ENCODE measurements around the gene SLC35F3. TPM values are rescaled to one million over a fixed set of nuclear protein-coding genes. Genes with fewer than 3 reads are reported as not detected.
"Not testable (repeated sequence)": the region's sequence is repeated elsewhere in the genome, so short reads cannot be mapped to it uniquely, and the experiment has no call there.

The SLC35F3 gene
- total RNA-seq, 2 donors from 2014 or later, result 0.08 TPM; not detected in 1

GRCh38 chr1:234200566-234200965 lies 296.1 kb downstream of the SLC35F3 start:
- intact Hi-C loops (cut with DNase I), result no loop called here
- DNase-seq, result no peak
- no peak for ATAC-seq

GRCh38 chr1:234201600-234201999 lies 297.1 kb downstream of the SLC35F3 start:
- ATAC-seq, result no peak
- DNase-seq, result no peak
- intact Hi-C loops (cut with DNase I), result no loop called here

- ATAC-seq (peak in 1 of 2 donors; percentile 72), DNase-seq (no peak)
- intact Hi-C loops (cut with DNase I), result no loop called here
Observed at GRCh38 chr1:234205966-234206365, 301.5 kb downstream of the SLC35F3 start.

- intact Hi-C loops (cut with DNase I), result no loop called here
- ATAC-seq (peak; percentile 75 to 90), DNase-seq (peak; percentile 41)
Observed at GRCh38 chr1:234206651-234207284, 302.3 kb downstream of the SLC35F3 start.

GRCh38 chr1:234208351-234208750 lies 303.9 kb downstream of the SLC35F3 start:
- DNase-seq (no peak), ATAC-seq (no peak)
- intact Hi-C loops (cut with DNase I), result no loop called here

GRCh38 chr1:234208791-234209190 lies 304.3 kb downstream of the SLC35F3 start:
- no peak for DNase-seq
- intact Hi-C loops (cut with DNase I), result no loop called here
- ATAC-seq, result no peak

- intact Hi-C loops (cut with DNase I), result not testable (repeated sequence)
Observed at GRCh38 chr1:234210429-234210828, 306.0 kb downstream of the SLC35F3 start.

GRCh38 chr1:234211855-234212254 lies 307.4 kb downstream of the SLC35F3 start:
- ATAC-seq; DNase-seq; intact Hi-C loops (cut with DNase I): not testable (repeated sequence)

More at GRCh38 chr1:234210429-234210828, 306.0 kb downstream of the SLC35F3 start:
- not testable (repeated sequence) for DNase-seq, ATAC-seq

GRCh38 chr1:234212764-234213657 lies 308.5 kb downstream of the SLC35F3 start:
- peak in 1 of 2 donors; percentile 51 for ATAC-seq
- no peak for DNase-seq
- intact Hi-C loops (cut with DNase I), result no loop called here

- no peak for DNase-seq
- peak in 1 of 2 donors; percentile 16 for ATAC-seq
- intact Hi-C loops (cut with DNase I), result no loop called here
Observed at GRCh38 chr1:234213658-234214128, 309.2 kb downstream of the SLC35F3 start.

GRCh38 chr1:234214129-234214910 lies 309.8 kb downstream of the SLC35F3 start:
- ATAC-seq, result peak; percentile 79 to 89
- intact Hi-C loops (cut with DNase I), result no loop called here
- DNase-seq, result peak; percentile 45

- intact Hi-C loops (cut with DNase I), result no loop called here
- ATAC-seq (peak in 1 of 2 donors; percentile 13), DNase-seq (no peak)
Observed at GRCh38 chr1:234214911-234215892, 310.7 kb downstream of the SLC35F3 start.

GRCh38 chr1:234216116-234216703 lies 311.7 kb downstream of the SLC35F3 start:
- ATAC-seq (no peak), DNase-seq (no peak)
- intact Hi-C loops (cut with DNase I), result no loop called here

- ATAC-seq (no peak), DNase-seq (no peak)
- intact Hi-C loops (cut with DNase I), result no loop called here
Observed at GRCh38 chr1:234217316-234217840, 312.9 kb downstream of the SLC35F3 start.

- no peak for DNase-seq
- no peak for ATAC-seq
- intact Hi-C loops (cut with DNase I), result no loop called here
Observed at GRCh38 chr1:234218078-234218477, 313.6 kb downstream of the SLC35F3 start.

GRCh38 chr1:234219711-234220110 lies 315.2 kb downstream of the SLC35F3 start:
- ATAC-seq, result no peak
- intact Hi-C loops (cut with DNase I), result no loop called here

GRCh38 chr1:234221601-234222000 lies 317.1 kb downstream of the SLC35F3 start:
- DNase-seq (no peak), ATAC-seq (no peak)
- intact Hi-C loops (cut with DNase I), result no loop called here

More at GRCh38 chr1:234219711-234220110, 315.2 kb downstream of the SLC35F3 start:
- no peak for DNase-seq
